HepG2 (cell line): ENCODE data around the gene ACD. TPM values are rescaled to one million over a fixed set of nuclear protein-coding genes. Genes with fewer than 3 reads are reported as not detected.

Source experiments
- ATAC-seq: fragments of 200-7000 bp; cut with Tn5 transposase; 3 replicates; pipeline ENCODE4 v1.9.1; 2020; ENCODE audit warnings: mild to moderate bottlenecking, moderate library complexity
- BruUV-seq: library from RNA; stranded (reverse); fragments of 400-500 nt; replicated peaks from 2 replicates; lab custom pipeline; 2021; lab: Mats Ljungman, UMichigan
- CTCF ChIA-PET: fragments of 300-600 bp; formaldehyde crosslinking; extraction: SDS; loops from one replicate; lab custom pipeline; 2021; ENCODE audit warnings: low total read pairs, inconsistent platforms, low intra/inter-chr PET ratio; lab: Yijun Ruan, JAX
- POLR2A ChIA-PET: fragments of 350-600 bp; sonication (Branson Sonifier 250); formaldehyde crosslinking; loops from one replicate; lab custom pipeline; 2020; ENCODE audit warnings: antibody characterized with exemption, inconsistent platforms; lab: Yijun Ruan, JAX
- DNase-seq: peaks from one replicate; pipeline ENCODE4 v3.0.0-alpha.2; 2015; ENCODE audit warnings: low spot score
- FAIRE-seq: peaks from 3 replicates; lab custom pipeline; 2011; peaks lifted over from hg19 to GRCh38; lab: Jason Lieb, UNC
- H2AFZ ChIP-seq: one replicate; pipeline ENCODE4 v1.6.1; 2011; ENCODE audit warnings: low read length, inconsistent platforms
- H3K27ac ChIP-seq: fragments of 300-600 bp; 3 replicates; pipeline ENCODE4 v1.8.0; 2011; ENCODE audit warnings: mixed run types, mild to moderate bottlenecking, mixed read lengths, low read length, inconsistent platforms; ENCODE audit not compliant: insufficient read depth; ENCODE audit errors: extremely low read length
- H3K27me3 ChIP-seq, 2 experiments: fragments of 200-600 bp in 1 of 2; 2 replicates in 1 of 2; 3 replicates in 1 of 2; pipeline versions ENCODE4 v1.6.0 to v1.8.0; 2011; ENCODE audit warnings: low read length in 2 of 2, mild to moderate bottlenecking in 2 of 2, moderate library complexity in 2 of 2, inconsistent platforms in 1 of 2; ENCODE audit not compliant: insufficient read depth in 2 of 2, control insufficient read depth in 1 of 2
- H3K36me3 ChIP-seq, 2 experiments: fragments of 200-600 bp in 1 of 2; replicated peaks in 1 of 2; 2 replicates in 1 of 2; 3 replicates in 1 of 2; pipeline versions ENCODE4 v1.5.1 to v1.8.0; 2011; ENCODE audit warnings: low read length in 2 of 2, inconsistent platforms in 1 of 2; ENCODE audit not compliant: insufficient read depth in 2 of 2, control insufficient read depth in 1 of 2
- H3K4me1 ChIP-seq: 2 replicates; pipeline ENCODE4 v1.5.1; 2012; ENCODE audit warnings: low read length, inconsistent platforms; ENCODE audit not compliant: insufficient read depth
- H3K4me2 ChIP-seq: 2 replicates; pipeline ENCODE4 v1.6.0; 2011; ENCODE audit warnings: low read depth, low read length, inconsistent platforms
- H3K4me3 ChIP-seq, 3 experiments: fragments of 200-600 bp in 1 of 3; sonication (generic), shearing (Covaris generic) in 1 of 3; replicated peaks in 1 of 3; 2 replicates each; pipeline ENCODE4 v1.5.1; 2011 to 2016; ENCODE audit warnings: low read length in 3 of 3, inconsistent platforms in 2 of 3, low read depth in 2 of 3, mild to moderate bottlenecking in 2 of 3, control low read depth in 1 of 3, mixed read lengths in 1 of 3; ENCODE audit not compliant: insufficient read depth in 1 of 3
- H3K79me2 ChIP-seq: one replicate; pipeline ENCODE4 v1.6.1; 2011; ENCODE audit warnings: low read length, inconsistent platforms; ENCODE audit not compliant: insufficient read depth
- H3K9ac ChIP-seq: 2 replicates; pipeline ENCODE4 v1.6.0; 2011; ENCODE audit warnings: mild to moderate bottlenecking, low read depth, low read length, inconsistent platforms; ENCODE audit not compliant: insufficient read depth
- H3K9me3 ChIP-seq: 2 replicates; pipeline ENCODE4 v1.5.1; 2012; ENCODE audit warnings: mild to moderate bottlenecking, low read length
- H4K20me1 ChIP-seq: 2 replicates; pipeline ENCODE4 v1.6.0; 2011; ENCODE audit warnings: inconsistent platforms, mild to moderate bottlenecking, low read length, moderate library complexity; ENCODE audit not compliant: insufficient read depth
- TOE1 ChIP-seq: sonication (generic); formaldehyde crosslinking; IDR thresholded peaks from 2 replicates; pipeline ENCODE4 v1.4.0; 2020; ENCODE audit warnings: mild to moderate bottlenecking, missing genetic modification reagents
- ZNF251 ChIP-seq: sonication (generic); formaldehyde crosslinking; IDR thresholded peaks from 2 replicates; pipeline ENCODE4 v1.9.0; 2021; ENCODE audit warnings: mild to moderate bottlenecking, missing genetic modification reagents
- ZNF292 ChIP-seq: sonication (generic); formaldehyde crosslinking; IDR thresholded peaks from 2 replicates; pipeline ENCODE4 v1.8.1; 2022; ENCODE audit warnings: mild to moderate bottlenecking, low read depth, missing genetic modification reagents, borderline replicate concordance
- ZNF713 ChIP-seq: sonication (generic); formaldehyde crosslinking; IDR thresholded peaks from 2 replicates; pipeline ENCODE4 v1.4.0; 2020; ENCODE audit warnings: mild to moderate bottlenecking, missing genetic modification reagents
- ZNF788 ChIP-seq: sonication (generic); formaldehyde crosslinking; IDR thresholded peaks from 2 replicates; pipeline ENCODE4 v1.5.0; 2020; ENCODE audit warnings: mild to moderate bottlenecking, missing genetic modification reagents, borderline replicate concordance
- ZNF83 ChIP-seq: sonication (generic); formaldehyde crosslinking; IDR thresholded peaks from 2 replicates; pipeline ENCODE4 v1.4.0; 2020; ENCODE audit warnings: missing genetic modification reagents, mild to moderate bottlenecking, borderline replicate concordance
- WGBS: methylation state at CpG from one replicate; pipeline ENCODE4 v1.1.6; 2017; ENCODE audit warnings: low lambda C conversion rate; 5-methylcytosine and 5-hydroxymethylcytosine counted together
- in situ Hi-C: cut with HindIII; loops from 2 replicates; pipeline ENCODE4 v1.10.0; 2017; ENCODE audit warnings: low pct_unique_long_range_greater_than_20kb; ENCODE audit not compliant: extremely low pct_ligation_motif_present
- intact Hi-C: fragments of 100-400 bp; cut with micrococcal nuclease; formaldehyde crosslinking; loops from one replicate; pipeline ENCODE4 v1.10.0; 2022; ENCODE audit not compliant: unreplicated experiment
- polyA plus RNA-seq, 8 experiments: library from polyadenylated mRNA; depleted of rRNA in 3 of 8; stranded (reverse) in 7 of 8; unstranded in 1 of 8; fragments of >200 nt; fragmentation: Illumina TruSeq in 4 of 8; extraction: Trizol in 4 of 8; gene quantifications; 2 replicates each; pipeline versions ENCODE4 v1.2.1 to v1.2.3, GENCODE V29; 2011 to 2016; ENCODE audit warnings: low read depth in 4 of 8, missing spikeins in 1 of 8, mixed read lengths in 1 of 8; ENCODE audit not compliant: insufficient read depth in 1 of 8
- total RNA-seq, 5 experiments: library from RNA; depleted of rRNA; stranded (reverse); fragments of >200 nt; fragmentation: Illumina TruSeq; extraction: Trizol; gene quantifications; 2 replicates each; pipeline ENCODE4 v1.2.3, GENCODE V29; 2016; ENCODE audit warnings: low read depth in 1 of 5
- TF ChIP-seq, protein P1 (sequence below): sonication (generic); formaldehyde crosslinking; IDR thresholded peaks from 2 replicates; pipeline ENCODE4 v1.4.0; 2020; ENCODE audit warnings: missing genetic modification reagents, mild to moderate bottlenecking, borderline replicate concordance

ACD gene
- total and polyA plus RNA-seq, 2 of the 13 experiments (the other 11 are each of a cell fraction or from before 2014, with no cell fraction given) = 32.6 to 38.3 TPM

DNA sequence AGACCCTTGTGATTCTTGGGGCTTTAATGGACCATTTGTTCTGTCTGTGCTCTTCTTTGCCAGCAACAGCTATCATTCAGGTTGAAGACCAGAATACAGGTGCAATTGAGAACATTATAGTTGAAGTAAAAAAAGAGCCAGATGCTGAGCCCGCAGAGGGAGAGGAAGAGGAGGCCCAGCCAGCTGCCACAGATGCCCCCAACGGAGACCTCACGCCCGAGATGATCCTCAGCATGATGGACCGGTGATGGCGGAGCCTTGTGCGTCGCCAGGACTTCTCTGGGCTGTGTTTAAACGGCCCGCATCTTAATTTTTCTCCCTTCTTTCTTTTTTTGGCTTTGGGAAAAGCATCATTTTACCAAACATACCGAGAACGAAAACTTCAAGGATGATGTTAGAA lies 22.4 kb downstream of the ACD start:
- H3K27ac ChIP-seq = no peak overlapping the region
- no peaks in the 10 kb centered on the region for H3K9me3 ChIP-seq
- 93% methylated on average over 12 of the region's 12 CpGs for WGBS
- intact Hi-C loops = no loop called here
- TF ChIP-seq TOE1 (no peak), ZNF713 (CRISPR knock-in tag) (no peak), ZNF83 (CRISPR knock-in tag) (no peak), ZNF292 (CRISPR knock-in tag) (no peak), ZNF788 (CRISPR knock-in tag) (no peak), ZNF251 (no peak)
- TF ChIP-seq, protein P1, sequence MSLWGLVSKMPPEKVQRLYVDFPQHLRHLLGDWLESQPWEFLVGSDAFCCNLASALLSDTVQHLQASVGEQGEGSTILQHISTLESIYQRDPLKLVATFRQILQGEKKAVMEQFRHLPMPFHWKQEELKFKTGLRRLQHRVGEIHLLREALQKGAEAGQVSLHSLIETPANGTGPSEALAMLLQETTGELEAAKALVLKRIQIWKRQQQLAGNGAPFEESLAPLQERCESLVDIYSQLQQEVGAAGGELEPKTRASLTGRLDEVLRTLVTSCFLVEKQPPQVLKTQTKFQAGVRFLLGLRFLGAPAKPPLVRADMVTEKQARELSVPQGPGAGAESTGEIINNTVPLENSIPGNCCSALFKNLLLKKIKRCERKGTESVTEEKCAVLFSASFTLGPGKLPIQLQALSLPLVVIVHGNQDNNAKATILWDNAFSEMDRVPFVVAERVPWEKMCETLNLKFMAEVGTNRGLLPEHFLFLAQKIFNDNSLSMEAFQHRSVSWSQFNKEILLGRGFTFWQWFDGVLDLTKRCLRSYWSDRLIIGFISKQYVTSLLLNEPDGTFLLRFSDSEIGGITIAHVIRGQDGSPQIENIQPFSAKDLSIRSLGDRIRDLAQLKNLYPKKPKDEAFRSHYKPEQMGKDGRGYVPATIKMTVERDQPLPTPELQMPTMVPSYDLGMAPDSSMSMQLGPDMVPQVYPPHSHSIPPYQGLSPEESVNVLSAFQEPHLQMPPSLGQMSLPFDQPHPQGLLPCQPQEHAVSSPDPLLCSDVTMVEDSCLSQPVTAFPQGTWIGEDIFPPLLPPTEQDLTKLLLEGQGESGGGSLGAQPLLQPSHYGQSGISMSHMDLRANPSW (CRISPR knock-in tag) = no peak
- H3K27me3 ChIP-seq = no peaks in the 10 kb centered on the region
- CTCF ChIA-PET = no interaction called here
- no peak overlapping the region for H3K4me3 ChIP-seq
- no peak for ATAC-seq
- in situ Hi-C loops = no loop called here
- no peak for DNase-seq
- no peak for FAIRE-seq
- POLR2A ChIA-PET = no interaction called here
- peaks cover 22 to 60% of the 10 kb centered on the region in 2 experiments for H3K36me3 ChIP-seq
- no peaks in the 10 kb centered on the region for H3K79me2 ChIP-seq
- no peak overlapping the region for H3K9ac ChIP-seq
- no TSS peak for BruUV-seq
- H2AFZ ChIP-seq = no peak overlapping the region
- peaks cover 11% of the 10 kb centered on the region for H3K4me1 ChIP-seq
- no peak overlapping the region for H3K4me2 ChIP-seq
- no peaks in the 10 kb centered on the region; the same call in 1 of the 2 replicates for H4K20me1 ChIP-seq
